ENCODE data around the gene COLQ.

The COLQ gene

GRCh38 chr3:15521573-15521965 lies at the start of gene COLQ:
COLQ (minus strand) TSS chr3:15521706; CDS start chr3:15521625, 81 bp downstream.
- no peak within 1 kb of the TSS for H3K9ac ChIP-seq (ENCODE audit: low read depth, low read length)
- H3K27ac ChIP-seq (ENCODE audit: low read depth, low read length), result no peak within 1 kb of the TSS
- H3K4me1 ChIP-seq (ENCODE audit: control insufficient read depth, insufficient read depth, low read length), result peaks cover 12% of the 10 kb centered on the region; the same call in 1 of the 2 replicates
- H3K36me3 ChIP-seq (ENCODE audit: control insufficient read depth, insufficient read depth, low read length), result no peaks in the 10 kb centered on the region
- no peaks in the 10 kb centered on the region for H3K9me3 ChIP-seq (ENCODE audit: control insufficient read depth, insufficient read depth, low read length)
- H3K27me3 ChIP-seq (ENCODE audit: control insufficient read depth, insufficient read depth, low read length), result peaks cover 16% of the 10 kb centered on the region; the same call in 1 of the 2 replicates
- H3K4me3 ChIP-seq (ENCODE audit: low read depth, low read length), result no peak within 1 kb of the TSS

- Histone ChIP-seq H3K9ac (ENCODE audit: low read depth, low read length) (no peak overlapping the region), H3K27ac (ENCODE audit: low read depth, low read length) (no peak overlapping the region), H3K4me3 (ENCODE audit: low read depth, low read length) (no peak overlapping the region), H3K9me3 (ENCODE audit: control insufficient read depth, insufficient read depth, low read length) (no peaks in the 10 kb centered on the region), H3K27me3 (ENCODE audit: control insufficient read depth, insufficient read depth, low read length) (no peaks in the 10 kb centered on the region), H3K4me1 (ENCODE audit: control insufficient read depth, insufficient read depth, low read length) (no peaks in the 10 kb centered on the region), H3K36me3 (ENCODE audit: control insufficient read depth, insufficient read depth, low read length) (peaks cover 81% of the 10 kb centered on the region)
Observed at GRCh38 chr3:15563190-15563589, 41.7 kb upstream of the COLQ start.

- Histone ChIP-seq H3K27ac (ENCODE audit: low read depth, low read length) (no peak overlapping the region), H3K9me3 (ENCODE audit: control insufficient read depth, insufficient read depth, low read length) (no peaks in the 10 kb centered on the region), H3K4me1 (ENCODE audit: control insufficient read depth, insufficient read depth, low read length) (no peaks in the 10 kb centered on the region), H3K4me3 (ENCODE audit: low read depth, low read length) (no peak overlapping the region), H3K36me3 (ENCODE audit: control insufficient read depth, insufficient read depth, low read length) (peaks cover 75% of the 10 kb centered on the region), H3K27me3 (ENCODE audit: control insufficient read depth, insufficient read depth, low read length) (no peaks in the 10 kb centered on the region), H3K9ac (ENCODE audit: low read depth, low read length) (no peak overlapping the region)
Observed at GRCh38 chr3:15562560-15562959, 41.1 kb upstream of the COLQ start.

GRCh38 chr3:15558581-15558980 lies 37.1 kb upstream of the COLQ start:
- Histone ChIP-seq H3K36me3 (ENCODE audit: control insufficient read depth, insufficient read depth, low read length) (peaks cover 37% of the 10 kb centered on the region), H3K27me3 (ENCODE audit: control insufficient read depth, insufficient read depth, low read length) (no peaks in the 10 kb centered on the region), H3K9ac (ENCODE audit: low read depth, low read length) (no peak overlapping the region), H3K9me3 (ENCODE audit: control insufficient read depth, insufficient read depth, low read length) (no peaks in the 10 kb centered on the region), H3K4me1 (ENCODE audit: control insufficient read depth, insufficient read depth, low read length) (no peaks in the 10 kb centered on the region), H3K4me3 (ENCODE audit: low read depth, low read length) (no peak overlapping the region), H3K27ac (ENCODE audit: low read depth, low read length) (no peak overlapping the region)

GRCh38 chr3:15557511-15557946 lies 36.0 kb upstream of the COLQ start:
- H3K4me1 ChIP-seq (ENCODE audit: control insufficient read depth, insufficient read depth, low read length), result no peaks in the 10 kb centered on the region
- peaks cover 27% of the 10 kb centered on the region for H3K36me3 ChIP-seq (ENCODE audit: control insufficient read depth, insufficient read depth, low read length)
- H3K27me3 ChIP-seq (ENCODE audit: control insufficient read depth, insufficient read depth, low read length), result no peaks in the 10 kb centered on the region
- no peak overlapping the region for H3K4me3 ChIP-seq (ENCODE audit: low read depth, low read length)
- no peaks in the 10 kb centered on the region for H3K9me3 ChIP-seq (ENCODE audit: control insufficient read depth, insufficient read depth, low read length)
- no peak overlapping the region for H3K9ac ChIP-seq (ENCODE audit: low read depth, low read length)
- H3K27ac ChIP-seq (ENCODE audit: low read depth, low read length), result no peak overlapping the region

GRCh38 chr3:15556512-15556911 lies 35.0 kb upstream of the COLQ start:
- Histone ChIP-seq H3K4me1 (ENCODE audit: control insufficient read depth, insufficient read depth, low read length) (no peaks in the 10 kb centered on the region), H3K36me3 (ENCODE audit: control insufficient read depth, insufficient read depth, low read length) (peaks cover 17% of the 10 kb centered on the region), H3K9ac (ENCODE audit: low read depth, low read length) (no peak overlapping the region)

GRCh38 chr3:15553749-15554148 lies 32.2 kb upstream of the COLQ start:
- H3K4me3 ChIP-seq (ENCODE audit: low read depth, low read length), result no peak overlapping the region
- H3K9ac ChIP-seq (ENCODE audit: low read depth, low read length), result no peak overlapping the region
- no peaks in the 10 kb centered on the region for H3K36me3 ChIP-seq (ENCODE audit: control insufficient read depth, insufficient read depth, low read length)
- no peaks in the 10 kb centered on the region for H3K27me3 ChIP-seq (ENCODE audit: control insufficient read depth, insufficient read depth, low read length)
- H3K9me3 ChIP-seq (ENCODE audit: control insufficient read depth, insufficient read depth, low read length), result no peaks in the 10 kb centered on the region
- H3K4me1 ChIP-seq (ENCODE audit: control insufficient read depth, insufficient read depth, low read length), result no peaks in the 10 kb centered on the region
- H3K27ac ChIP-seq (ENCODE audit: low read depth, low read length), result no peak overlapping the region

More at GRCh38 chr3:15556512-15556911, 35.0 kb upstream of the COLQ start:
- Histone ChIP-seq H3K9me3 (ENCODE audit: control insufficient read depth, insufficient read depth, low read length) (no peaks in the 10 kb centered on the region), H3K27me3 (ENCODE audit: control insufficient read depth, insufficient read depth, low read length) (no peaks in the 10 kb centered on the region), H3K4me3 (ENCODE audit: low read depth, low read length) (no peak overlapping the region), H3K27ac (ENCODE audit: low read depth, low read length) (no peak overlapping the region)

- Histone ChIP-seq H3K4me3 (ENCODE audit: low read depth, low read length) (no peak overlapping the region), H3K9me3 (ENCODE audit: control insufficient read depth, insufficient read depth, low read length) (no peaks in the 10 kb centered on the region), H3K27ac (ENCODE audit: low read depth, low read length) (no peak overlapping the region), H3K36me3 (ENCODE audit: control insufficient read depth, insufficient read depth, low read length) (no peaks in the 10 kb centered on the region), H3K9ac (ENCODE audit: low read depth, low read length) (no peak overlapping the region), H3K4me1 (ENCODE audit: control insufficient read depth, insufficient read depth, low read length) (no peaks in the 10 kb centered on the region), H3K27me3 (ENCODE audit: control insufficient read depth, insufficient read depth, low read length) (no peaks in the 10 kb centered on the region)
Observed at GRCh38 chr3:15551902-15552301, 30.4 kb upstream of the COLQ start.

- Histone ChIP-seq H3K36me3 (ENCODE audit: control insufficient read depth, insufficient read depth, low read length) (no peaks in the 10 kb centered on the region), H3K9ac (ENCODE audit: low read depth, low read length) (no peak overlapping the region), H3K4me1 (ENCODE audit: control insufficient read depth, insufficient read depth, low read length) (no peaks in the 10 kb centered on the region), H3K9me3 (ENCODE audit: control insufficient read depth, insufficient read depth, low read length) (no peaks in the 10 kb centered on the region), H3K27me3 (ENCODE audit: control insufficient read depth, insufficient read depth, low read length) (no peaks in the 10 kb centered on the region), H3K4me3 (ENCODE audit: low read depth, low read length) (no peak overlapping the region), H3K27ac (ENCODE audit: low read depth, low read length) (no peak overlapping the region)
Observed at GRCh38 chr3:15549846-15550245, 28.3 kb upstream of the COLQ start.

GRCh38 chr3:15542614-15543013 lies 21.1 kb upstream of the COLQ start:
- Histone ChIP-seq H3K9me3 (ENCODE audit: control insufficient read depth, insufficient read depth, low read length) (no peaks in the 10 kb centered on the region), H3K4me1 (ENCODE audit: control insufficient read depth, insufficient read depth, low read length) (no peaks in the 10 kb centered on the region), H3K4me3 (ENCODE audit: low read depth, low read length) (no peak overlapping the region), H3K27ac (ENCODE audit: low read depth, low read length) (no peak overlapping the region), H3K9ac (ENCODE audit: low read depth, low read length) (no peak overlapping the region), H3K36me3 (ENCODE audit: control insufficient read depth, insufficient read depth, low read length) (no peaks in the 10 kb centered on the region), H3K27me3 (ENCODE audit: control insufficient read depth, insufficient read depth, low read length) (no peaks in the 10 kb centered on the region)

GRCh38 chr3:15541371-15541770 lies 19.9 kb upstream of the COLQ start:
- Histone ChIP-seq H3K36me3 (ENCODE audit: control insufficient read depth, insufficient read depth, low read length) (no peaks in the 10 kb centered on the region), H3K9ac (ENCODE audit: low read depth, low read length) (no peak overlapping the region), H3K27me3 (ENCODE audit: control insufficient read depth, insufficient read depth, low read length) (no peaks in the 10 kb centered on the region)

GRCh38 chr3:15539066-15539465 lies 17.6 kb upstream of the COLQ start:
- Histone ChIP-seq H3K4me1 (ENCODE audit: control insufficient read depth, insufficient read depth, low read length) (no peaks in the 10 kb centered on the region), H3K9me3 (ENCODE audit: control insufficient read depth, insufficient read depth, low read length) (no peaks in the 10 kb centered on the region), H3K9ac (ENCODE audit: low read depth, low read length) (no peak overlapping the region), H3K27ac (ENCODE audit: low read depth, low read length) (no peak overlapping the region), H3K4me3 (ENCODE audit: low read depth, low read length) (no peak overlapping the region), H3K27me3 (ENCODE audit: control insufficient read depth, insufficient read depth, low read length) (no peaks in the 10 kb centered on the region), H3K36me3 (ENCODE audit: control insufficient read depth, insufficient read depth, low read length) (no peaks in the 10 kb centered on the region)

More at GRCh38 chr3:15541371-15541770, 19.9 kb upstream of the COLQ start:
- Histone ChIP-seq H3K4me1 (ENCODE audit: control insufficient read depth, insufficient read depth, low read length) (no peaks in the 10 kb centered on the region), H3K4me3 (ENCODE audit: low read depth, low read length) (no peak overlapping the region), H3K9me3 (ENCODE audit: control insufficient read depth, insufficient read depth, low read length) (no peaks in the 10 kb centered on the region), H3K27ac (ENCODE audit: low read depth, low read length) (no peak overlapping the region)
